Chondrocyte (in vitro differentiated cells): ENCODE data around the gene AGBL5. TPM values are rescaled to one million over a fixed set of nuclear protein-coding genes. Genes with fewer than 3 reads are reported as not detected.

Experiments
- DNase-seq: peaks from one replicate; pipeline ENCODE4 v3.0.0; 2021; ENCODE audit warnings: mixed read lengths, low spot score
- H3K27ac Mint-ChIP-seq: one replicate; pipeline ENCODE4 v1.8.0; 2021; ENCODE audit warnings: mild to moderate bottlenecking, moderate library complexity, mixed read lengths; ENCODE audit not compliant: unreplicated experiment
- H3K27me3 Mint-ChIP-seq: 2 replicates; pipeline ENCODE4 v1.8.0; 2021; ENCODE audit warnings: low read depth, mixed read lengths
- H3K36me3 Mint-ChIP-seq: 2 replicates; pipeline ENCODE4 v1.8.0; 2021; ENCODE audit warnings: low read depth, mixed read lengths
- H3K4me1 Mint-ChIP-seq: 2 replicates; pipeline ENCODE4 v1.8.0; 2021; ENCODE audit warnings: low read depth, mild to moderate bottlenecking, mixed read lengths
- H3K4me3 Mint-ChIP-seq: one replicate; pipeline ENCODE4 v1.8.0; 2021; ENCODE audit warnings: mild to moderate bottlenecking, moderate library complexity, mixed read lengths; ENCODE audit not compliant: unreplicated experiment
- H3K9me3 Mint-ChIP-seq: 2 replicates; pipeline ENCODE4 v1.8.0; 2021; ENCODE audit warnings: low read depth, mixed read lengths
- CTCF ChIP-seq: fragments of 200-600 bp; sonication (generic); IDR thresholded peaks from 2 replicates; pipeline ENCODE4 v1.5.0; 2021; ENCODE audit warnings: antibody characterized with exemption, mild to moderate bottlenecking, moderate library complexity
- total RNA-seq: library from RNA; stranded (reverse); gene quantifications from 3 replicates; pipeline ENCODE4 v1.2.1, GENCODE V29; 2021

Gene AGBL5
- total RNA-seq, 1 donor from 2014 or later: 16.3 TPM

- no peak for DNase-seq
- Mint-ChIP-seq H3K36me3 (no peaks in the 10 kb centered on the region), H3K4me1 (peaks cover 9% of the 10 kb centered on the region), H3K27ac (no peak overlapping the region), H3K27me3 (no peaks in the 10 kb centered on the region), H3K4me3 (no peak overlapping the region), H3K9me3 (no peaks in the 10 kb centered on the region)
- TF ChIP-seq CTCF: no peak
These were observed 42.2 kb downstream of the AGBL5 start for GRCh38 chr2:27093430-27094352.

GRCh38 chr2:27094353-27094984 is 43.0 kb downstream of the AGBL5 start:
- DNase-seq: no peak
- Mint-ChIP-seq H3K9me3 (no peaks in the 10 kb centered on the region), H3K27me3 (no peaks in the 10 kb centered on the region), H3K27ac (no peak overlapping the region), H3K4me1 (peaks cover 9% of the 10 kb centered on the region), H3K4me3 (no peak overlapping the region), H3K36me3 (no peaks in the 10 kb centered on the region)
- TF ChIP-seq CTCF: no peak

- TF ChIP-seq CTCF: no peak
- Mint-ChIP-seq H3K27me3 (no peaks in the 10 kb centered on the region), H3K36me3 (no peaks in the 10 kb centered on the region), H3K4me3 (no peak overlapping the region), H3K27ac (no peak overlapping the region), H3K9me3 (no peaks in the 10 kb centered on the region), H3K4me1 (peaks cover 9% of the 10 kb centered on the region)
- DNase-seq: no peak
These were observed 43.9 kb downstream of the AGBL5 start for GRCh38 chr2:27095427-27095744.

- Mint-ChIP-seq H3K36me3 (no peaks in the 10 kb centered on the region), H3K4me1 (peaks cover 9% of the 10 kb centered on the region), H3K27me3 (no peaks in the 10 kb centered on the region), H3K9me3 (no peaks in the 10 kb centered on the region), H3K4me3 (peak overlapping the region; percentile 66), H3K27ac (no peak overlapping the region)
- DNase-seq: no peak
- no peak for TF ChIP-seq CTCF
These were observed 44.5 kb downstream of the AGBL5 start for GRCh38 chr2:27095745-27096651.

- Mint-ChIP-seq H3K4me3 (no peak overlapping the region), H3K4me1 (peaks cover 9% of the 10 kb centered on the region), H3K36me3 (no peaks in the 10 kb centered on the region), H3K9me3 (no peaks in the 10 kb centered on the region), H3K27me3 (no peaks in the 10 kb centered on the region), H3K27ac (no peak overlapping the region)
- no peak for TF ChIP-seq CTCF
- DNase-seq: no peak
These were observed 45.4 kb downstream of the AGBL5 start for GRCh38 chr2:27096748-27097297.
